Esophagus muscularis mucosa (tissue), 4 donors: ENCODE data around the gene VCX2.
"Not testable (repeated sequence)": the region's sequence is repeated elsewhere in the genome, so short reads cannot be mapped to it uniquely, and the experiment has no call there.

Source experiments
- CTCF ChIP-seq, 3 experiments: fragments of 200-600 bp in 2 of 3; fragments of 450-650 bp in 1 of 3; sonication (generic) in 2 of 3; IDR thresholded peaks; one replicate each; pipeline ENCODE4 v1.5.1; 2017 to 2019; ENCODE audit warnings: antibody characterized with exemption in 3 of 3, mild to moderate bottlenecking in 2 of 3, moderate library complexity in 1 of 3
- EP300 ChIP-seq: sonication (generic); formaldehyde crosslinking; IDR thresholded peaks from one replicate; pipeline ENCODE4 v1.6.1; 2017; ENCODE audit warnings: antibody characterized with exemption
- POLR2A ChIP-seq: fragments of 450-650 bp; IDR thresholded peaks from one replicate; pipeline ENCODE4 v1.6.1; 2017; ENCODE audit warnings: antibody characterized with exemption, moderate library complexity, mild to moderate bottlenecking, low read depth
- POLR2AphosphoS5 ChIP-seq, 2 donors: sonication (generic); formaldehyde crosslinking; IDR thresholded peaks; one replicate each; pipeline ENCODE4 v1.6.1; 2017; ENCODE audit warnings: antibody characterized with exemption in 2 of 2

DNA sequence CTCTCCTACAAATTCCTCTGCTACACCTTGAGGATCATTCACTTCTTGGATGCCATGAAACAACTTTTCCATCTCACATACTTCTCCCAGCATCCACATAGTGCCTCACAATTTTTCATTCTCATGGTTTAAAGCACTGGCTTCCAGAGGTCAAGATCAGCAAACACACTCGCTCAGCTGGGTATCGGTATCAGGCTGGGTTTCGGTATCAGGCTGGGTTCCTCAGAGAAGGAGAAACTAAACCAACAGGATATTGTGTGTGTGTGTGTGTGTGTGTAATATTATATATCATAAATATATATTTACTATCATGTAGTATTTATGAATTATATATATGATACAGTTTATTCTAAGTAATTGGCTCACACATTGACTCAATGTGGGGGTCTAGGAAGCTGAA, at the start of gene VCX2:
- not testable (repeated sequence) for TF ChIP-seq CTCF (IDR thresholded peaks at IDR 0.05); POLR2AphosphoS5 (IDR thresholded peaks at IDR 0.05); EP300; POLR2A
